ENCODE data around the gene GPR137C.
"Not testable (repeated sequence)": the region's sequence is repeated elsewhere in the genome, so short reads cannot be mapped to it uniquely, and the experiment has no call there.

GPR137C gene

DNA sequence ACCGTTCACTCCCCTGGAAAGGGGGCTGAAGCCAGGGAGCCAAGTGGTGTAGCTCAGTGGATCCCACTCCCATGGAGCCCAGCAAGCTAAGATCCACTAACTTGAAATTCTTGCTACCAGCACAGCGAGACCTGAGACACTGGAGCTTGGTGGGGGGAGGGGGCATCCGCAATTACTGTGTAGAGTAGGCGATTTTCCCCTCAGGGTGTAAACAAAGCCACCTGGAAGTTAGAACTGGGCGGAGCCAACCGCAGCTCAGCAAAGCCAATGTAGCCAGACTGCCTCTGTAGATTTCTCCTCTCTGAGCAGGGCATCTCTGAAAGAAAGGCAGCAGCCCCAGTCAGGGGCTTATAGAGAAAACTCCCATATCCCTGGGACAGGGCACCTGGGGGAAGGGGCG lies 15.8 kb downstream of the GPR137C start:
- DNase-seq, result not testable (repeated sequence)

DNA sequence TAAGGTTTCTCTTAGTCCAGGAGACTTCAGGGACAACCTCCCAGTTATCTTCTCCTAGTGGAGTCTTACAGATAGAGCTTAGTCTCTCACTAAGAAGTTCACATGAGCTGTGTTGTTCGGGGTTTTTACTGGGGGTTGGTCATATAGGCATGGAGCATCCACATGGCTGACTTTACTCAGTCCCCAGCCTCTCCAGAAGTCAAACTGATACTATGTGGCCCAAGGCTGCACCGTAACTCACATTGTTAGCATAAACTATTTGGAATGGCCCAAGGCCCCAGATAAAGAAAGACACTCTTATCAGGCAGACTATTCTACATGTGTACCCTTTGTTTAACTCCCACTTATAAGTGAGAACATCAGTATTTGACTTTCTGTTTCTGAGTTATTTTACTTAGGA lies 23.2 kb downstream of the GPR137C start:
- DNase-seq, result no peak

DNA sequence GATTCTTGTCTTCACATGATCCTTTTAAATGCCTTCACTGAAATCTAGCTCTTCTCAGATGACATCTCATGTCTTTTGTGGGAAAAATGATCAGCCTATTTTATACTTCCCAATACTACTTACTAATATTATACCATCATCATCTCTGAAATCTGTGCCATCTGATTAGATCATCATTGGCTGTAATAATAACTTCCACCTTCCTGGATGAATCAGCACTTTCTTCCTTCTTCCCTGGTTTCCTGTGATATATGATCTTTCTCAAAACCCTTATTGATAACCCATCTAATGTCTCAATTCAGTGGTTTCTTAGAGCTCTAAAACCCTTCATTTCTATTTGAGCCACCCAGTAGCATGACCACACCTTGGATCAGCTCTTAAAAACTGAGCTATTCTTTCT lies 30.9 kb downstream of the GPR137C start:
- no peak for DNase-seq

DNA sequence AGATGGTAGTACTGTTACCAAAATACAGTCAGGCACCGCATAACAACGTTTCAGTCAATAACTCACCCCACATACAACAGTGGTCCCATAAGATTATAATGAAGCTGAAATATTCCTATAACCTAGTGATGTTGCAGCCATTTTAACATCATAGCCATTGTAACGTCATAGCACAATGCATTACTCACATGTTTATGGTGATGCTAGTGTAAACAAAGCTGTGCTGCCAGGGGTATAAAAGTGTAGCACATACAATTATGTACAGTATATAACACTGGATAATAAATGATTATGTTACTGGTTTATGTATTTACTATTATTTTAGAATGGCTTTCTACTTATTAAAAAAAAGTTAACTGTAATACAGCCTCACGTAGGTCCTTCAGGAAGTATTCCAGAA lies 37.0 kb downstream of the GPR137C start:
- no peak for DNase-seq

DNA sequence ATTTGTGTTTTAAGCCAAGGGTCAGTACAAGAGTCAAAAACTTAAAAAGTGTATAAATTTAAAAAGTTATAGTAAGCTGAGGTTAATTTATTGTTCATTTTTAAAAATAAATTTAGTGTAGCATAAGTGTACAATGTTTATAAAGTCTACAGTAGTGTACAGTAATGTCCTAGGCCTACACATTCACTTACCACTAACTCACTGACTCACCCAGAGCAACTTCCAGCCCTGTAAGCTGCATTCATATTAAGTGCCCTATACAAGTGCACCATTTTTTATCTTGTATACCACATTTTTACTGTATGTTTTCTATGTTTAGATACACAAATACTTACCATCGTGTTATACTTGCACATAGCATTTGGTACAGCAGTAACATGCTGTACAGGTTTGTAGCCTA lies 37.7 kb downstream of the GPR137C start:
- no peak for DNase-seq

DNA sequence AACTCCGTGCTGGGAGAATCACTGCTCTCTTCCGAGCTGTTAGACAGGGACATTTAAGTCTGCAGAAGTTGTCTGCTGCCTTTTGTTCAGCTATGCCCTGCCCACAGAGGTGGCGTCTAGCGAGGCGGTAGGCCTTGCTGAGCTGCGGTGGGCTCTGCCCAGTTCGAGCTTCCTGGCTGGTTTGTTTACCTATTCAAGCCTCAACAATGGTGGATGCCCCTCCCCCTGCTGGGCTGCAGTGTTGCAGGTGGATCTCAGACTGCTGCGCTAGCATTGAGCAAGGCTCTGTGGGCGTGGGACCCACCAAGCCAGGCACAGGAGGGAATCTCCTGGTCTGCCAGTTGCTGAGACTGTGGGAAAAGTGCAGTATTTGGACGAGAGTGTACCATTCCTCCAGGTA lies 43.7 kb downstream of the GPR137C start:
- no peak for DNase-seq

DNA sequence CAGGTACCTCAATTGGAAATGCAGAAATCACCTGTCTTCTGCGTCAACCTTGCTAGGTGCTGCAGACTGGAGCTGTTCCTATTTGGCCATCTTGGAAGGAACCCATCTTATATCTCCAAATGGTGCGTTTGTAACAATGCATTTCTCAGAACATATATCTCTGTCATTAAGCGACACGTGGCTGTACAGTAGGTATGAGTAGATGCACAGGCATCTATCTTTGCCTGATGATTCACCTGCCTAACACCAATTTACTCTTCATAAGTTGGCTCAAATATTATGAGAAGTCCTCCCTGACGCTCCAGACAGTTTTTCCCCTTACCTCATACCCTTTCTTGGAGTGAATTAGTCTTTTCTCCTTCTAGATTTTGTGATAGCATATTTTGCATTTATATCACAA lies 44.2 kb downstream of the GPR137C start:
- DNase-seq, result no peak

DNA sequence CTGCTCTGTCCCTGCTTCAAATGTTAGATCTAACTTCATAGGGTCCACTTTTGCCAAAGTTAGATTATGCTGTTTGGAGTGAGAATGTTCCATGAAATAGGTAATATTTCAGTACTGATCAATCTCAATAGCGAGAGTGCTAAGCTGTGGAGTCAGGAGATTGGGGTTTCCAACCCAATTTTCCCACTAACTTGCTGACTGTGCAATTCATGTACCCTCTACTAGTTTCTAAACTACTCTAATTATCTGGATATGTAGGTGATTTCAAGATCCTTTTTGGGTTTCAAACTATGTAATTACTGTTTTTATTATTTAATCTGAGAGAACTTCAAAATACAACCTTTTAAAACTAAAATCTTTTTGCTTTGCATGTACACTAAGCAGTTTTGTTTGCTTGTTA lies 45.9 kb downstream of the GPR137C start:
- DNase-seq, result no peak

DNA sequence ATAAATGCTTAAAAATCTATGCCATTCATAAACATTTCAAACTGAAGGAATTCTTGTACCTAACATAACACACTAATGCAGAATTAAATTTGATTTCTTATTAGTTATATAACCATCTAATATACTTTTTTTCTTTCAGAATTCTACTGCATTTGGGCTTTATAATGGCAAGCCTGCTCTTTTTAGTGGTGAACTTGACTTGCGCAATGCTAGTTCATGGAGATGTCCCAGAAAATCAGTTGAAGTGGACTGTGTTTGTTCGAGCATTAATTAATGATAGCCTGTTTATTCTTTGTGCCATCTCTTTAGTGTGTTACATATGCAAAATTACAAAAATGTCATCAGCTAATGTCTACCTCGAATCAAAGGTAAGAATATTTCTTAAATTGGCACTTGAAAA lies 47.3 kb downstream of the GPR137C start:
- no peak for DNase-seq

DNA sequence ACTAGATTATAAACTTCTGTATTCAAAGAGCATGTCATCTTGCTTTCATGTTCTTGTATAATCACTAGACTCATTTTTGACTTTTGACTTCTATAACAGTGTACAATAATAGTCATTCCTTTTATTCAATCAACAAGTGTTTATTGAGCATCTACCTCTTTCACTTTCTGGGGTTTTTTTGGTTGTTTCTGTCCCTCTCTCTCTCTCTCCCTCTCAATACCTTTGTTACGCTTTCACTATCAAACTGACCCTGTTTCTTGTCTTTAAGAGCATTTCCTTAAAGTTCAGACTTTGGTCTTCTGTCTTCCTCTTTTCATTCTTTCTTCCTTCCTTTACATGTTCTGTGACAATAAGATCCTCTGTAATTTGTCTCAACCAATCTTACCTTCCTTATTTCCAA lies 49.5 kb downstream of the GPR137C start:
- no peak for DNase-seq

DNA sequence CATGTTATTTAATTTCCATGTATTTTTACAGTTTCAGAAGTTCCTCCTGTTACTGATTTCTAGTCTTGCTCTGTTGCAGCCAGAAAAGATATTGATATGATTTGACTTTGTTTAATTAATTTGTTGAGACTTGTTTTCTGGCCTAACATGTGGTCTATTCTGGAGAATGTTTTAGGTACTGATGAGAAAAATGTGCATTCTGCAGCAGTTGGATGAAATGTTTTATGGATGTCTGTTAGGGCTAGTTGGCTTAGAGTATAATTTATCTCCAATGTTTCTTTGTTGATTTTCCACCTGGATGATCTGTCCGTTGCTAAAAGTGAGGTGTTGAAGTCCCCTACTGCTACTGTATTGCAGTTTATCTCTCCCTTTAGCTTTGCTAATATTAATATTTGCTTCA lies 54.4 kb downstream of the GPR137C start:
- no peak for DNase-seq

DNA sequence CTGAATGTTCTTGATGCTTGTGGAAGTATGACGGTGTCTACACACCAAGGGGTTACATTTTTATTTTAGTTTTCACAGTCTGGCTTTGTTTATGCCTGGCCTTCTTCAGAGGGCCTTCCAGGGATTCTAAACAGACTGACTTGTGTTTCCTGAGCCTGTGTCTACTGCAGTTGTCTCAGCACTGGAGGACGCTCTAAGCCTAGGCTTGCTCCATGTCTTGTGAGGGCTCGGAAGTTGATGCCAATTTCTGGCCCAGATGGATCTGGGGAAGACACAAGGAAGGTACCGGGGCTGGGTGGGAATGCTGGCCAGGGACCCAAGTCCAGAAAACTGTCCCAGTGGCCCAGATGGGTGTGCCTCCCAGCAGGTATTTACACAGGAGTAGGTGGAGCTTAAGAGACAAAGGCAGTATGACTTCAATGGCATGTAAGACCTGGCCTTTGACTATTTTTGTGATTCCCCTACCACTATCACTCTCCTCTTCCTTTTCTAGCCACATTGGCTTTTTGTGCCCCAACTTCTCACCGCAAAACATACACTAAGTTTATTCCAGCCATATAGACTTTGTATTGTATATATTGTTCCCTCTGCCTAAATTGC lies 56.9 kb downstream of the GPR137C start:
- DNase-seq, result no peak

DNA sequence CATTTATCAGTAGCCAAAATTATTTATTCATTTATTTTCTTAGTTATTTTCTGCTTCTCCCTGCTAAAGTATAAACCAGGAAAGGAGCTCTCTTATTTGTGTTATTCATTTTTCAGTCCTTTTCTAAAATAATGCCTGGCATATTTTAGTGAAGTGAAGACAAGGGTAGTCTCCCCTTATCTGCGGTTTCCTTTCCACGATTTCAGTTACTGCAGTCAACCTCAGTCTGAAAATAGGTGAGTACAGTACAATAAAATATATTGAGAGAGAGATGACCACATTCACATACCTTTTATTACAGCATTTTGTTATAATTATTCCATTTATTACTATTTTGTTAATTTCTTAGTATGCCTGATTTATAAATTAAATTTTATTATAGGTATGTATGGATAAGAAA lies 57.6 kb downstream of the GPR137C start:
- no peak for DNase-seq

DNA sequence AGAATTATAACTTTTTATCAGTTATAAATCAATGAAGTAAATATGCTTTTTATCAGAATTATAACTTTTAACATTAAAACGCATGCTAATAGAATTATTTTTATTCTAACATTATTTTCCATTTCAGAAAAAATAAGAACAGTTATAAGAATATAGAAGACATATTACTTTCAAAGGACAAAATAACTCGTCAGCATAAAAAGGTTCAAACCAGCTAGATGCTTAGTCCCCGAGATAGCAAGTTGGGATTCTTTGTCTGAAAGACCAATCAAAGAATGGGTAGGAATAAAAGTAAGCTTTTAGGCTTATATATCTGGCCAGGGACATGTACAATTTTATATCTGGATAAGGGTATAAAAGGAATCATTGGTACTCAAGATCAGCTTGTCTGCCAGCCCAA lies 66.0 kb downstream of the GPR137C start:
- no peak for DNase-seq

DNA sequence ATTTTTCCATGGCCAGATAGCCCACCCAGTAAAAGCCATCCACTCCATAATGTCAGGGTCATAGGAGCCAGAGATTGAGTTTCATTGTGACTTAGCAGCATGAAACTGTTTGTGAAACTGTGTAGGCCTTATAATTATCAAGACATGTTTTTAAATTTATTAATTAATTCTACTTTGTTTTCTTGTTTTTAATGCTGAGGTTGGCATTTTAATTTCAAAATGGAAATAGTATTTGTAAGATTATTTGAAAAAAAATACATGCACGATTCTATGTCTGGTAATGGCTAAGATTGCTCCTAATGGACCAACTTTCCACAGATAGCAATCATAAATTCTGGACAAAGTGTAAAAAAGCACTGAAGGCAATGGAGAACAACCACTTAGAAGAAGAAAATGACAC lies 67.1 kb downstream of the GPR137C start:
- DNase-seq, result no peak

DNA sequence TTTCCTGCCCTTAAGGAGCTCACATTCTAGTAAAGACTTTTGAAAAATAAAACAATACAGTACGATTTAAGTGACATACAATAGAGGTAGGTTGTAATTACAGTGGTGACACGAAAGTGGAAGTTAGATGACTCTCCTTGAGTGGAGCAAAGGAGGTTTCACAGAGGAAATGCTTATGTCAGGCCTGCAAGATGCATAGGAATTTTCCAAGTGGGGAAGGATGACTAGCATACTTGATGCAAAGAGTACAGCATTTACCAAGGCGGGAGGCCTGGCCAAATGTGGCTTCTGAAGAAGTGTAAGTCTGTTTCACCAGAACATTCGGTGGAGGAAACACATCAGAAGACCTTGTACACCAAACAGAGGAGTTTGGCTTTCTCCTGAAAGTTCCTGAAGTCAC lies 87.5 kb downstream of the GPR137C start:
- peak; percentile 3 for DNase-seq

DNA sequence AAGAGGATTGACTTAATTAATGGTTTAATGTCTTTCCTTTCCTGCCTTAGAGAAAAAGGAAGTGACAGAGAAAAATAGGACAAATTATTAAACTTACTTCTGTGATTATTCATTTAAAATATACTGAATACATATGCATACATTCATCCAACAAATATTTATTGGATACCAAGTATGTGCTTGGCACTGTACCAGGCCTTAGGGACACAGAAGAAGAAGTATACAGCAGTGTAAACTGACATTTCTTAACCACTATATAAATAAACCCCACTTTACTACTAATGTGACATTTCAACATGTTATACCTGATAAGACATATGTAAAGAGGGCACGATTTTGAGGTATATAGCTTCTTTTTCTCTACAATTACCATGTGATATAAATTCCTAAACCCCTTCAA lies 89.1 kb downstream of the GPR137C start:
- no peak for DNase-seq

DNA sequence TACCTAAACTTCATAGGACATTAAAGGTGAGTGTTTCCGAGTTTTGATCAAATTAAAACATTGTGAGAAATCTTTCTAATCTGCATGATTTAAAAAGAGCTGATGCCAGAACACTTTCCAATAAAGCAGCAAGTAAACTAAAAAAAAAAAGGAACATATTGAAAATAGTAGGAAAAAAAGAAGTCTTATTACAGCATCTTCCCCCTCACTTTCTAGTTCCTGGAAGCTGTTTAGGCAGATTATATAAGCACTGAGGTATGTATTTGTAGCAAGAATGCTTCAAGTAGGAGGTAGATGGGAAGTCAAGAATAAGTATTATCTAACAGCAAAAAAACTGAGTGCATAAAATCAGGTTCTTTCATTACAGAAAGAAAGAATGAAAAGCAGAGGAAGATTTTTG lies 96.9 kb downstream of the GPR137C start:
- no peak for DNase-seq

DNA sequence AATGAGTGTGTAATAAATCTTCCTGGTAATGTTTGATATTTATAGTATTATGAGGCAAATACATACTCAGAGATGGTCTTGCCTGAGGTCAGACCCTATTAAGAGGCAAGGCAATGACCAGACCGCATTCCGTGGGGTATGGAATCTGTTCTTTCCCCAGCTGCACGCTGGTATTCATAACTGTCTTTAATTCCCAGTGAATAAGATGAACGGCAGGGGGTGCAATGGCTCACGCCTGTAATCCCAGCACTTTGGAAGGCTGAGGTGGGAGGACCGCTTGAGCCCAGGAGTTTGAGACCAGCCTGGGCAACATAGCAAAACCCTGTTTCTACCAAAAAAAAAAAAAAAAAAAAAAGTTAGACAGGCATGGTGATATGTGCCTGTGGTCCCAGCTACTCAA lies 98.1 kb downstream of the GPR137C start:
- DNase-seq, result no peak

DNA sequence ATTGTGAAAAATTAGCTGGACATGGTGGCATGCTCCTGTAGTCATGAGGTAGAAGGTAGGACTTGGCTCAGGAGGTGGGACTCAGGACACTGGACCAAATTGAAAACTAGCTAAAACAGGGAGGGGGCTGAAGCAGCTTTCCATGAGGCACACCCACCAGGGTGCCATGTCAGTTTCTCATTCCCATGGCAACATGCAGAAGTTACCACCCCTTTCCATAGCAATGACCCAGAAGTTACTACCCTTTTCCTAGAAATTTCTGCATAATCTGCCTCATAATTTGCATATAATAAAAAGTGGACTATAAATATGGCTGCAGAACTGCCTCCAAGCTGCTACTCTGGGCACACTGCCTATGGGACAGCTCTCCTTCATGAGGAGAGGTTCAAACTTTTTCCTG lies 104.3 kb downstream of the GPR137C start:
- DNase-seq, result no peak

DNA sequence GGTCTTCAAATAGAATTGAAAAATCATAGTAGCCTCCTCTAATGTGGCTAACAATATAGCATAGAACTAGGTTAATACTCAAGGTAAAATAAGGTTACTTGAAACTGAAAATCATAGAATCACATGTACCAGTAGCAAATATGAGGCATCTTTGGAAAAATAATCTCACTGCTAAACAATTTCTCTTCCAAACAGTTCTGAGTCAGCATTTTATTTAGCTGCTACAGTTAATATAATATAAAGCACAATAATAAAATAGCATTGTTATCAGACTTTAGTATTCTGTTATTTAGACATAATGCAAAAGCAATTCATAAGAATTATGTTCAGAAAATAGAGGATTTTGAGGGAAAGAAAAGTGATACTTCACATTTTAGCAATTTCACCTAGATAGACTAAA lies 107.7 kb downstream of the GPR137C start:
- no peak for DNase-seq

DNA sequence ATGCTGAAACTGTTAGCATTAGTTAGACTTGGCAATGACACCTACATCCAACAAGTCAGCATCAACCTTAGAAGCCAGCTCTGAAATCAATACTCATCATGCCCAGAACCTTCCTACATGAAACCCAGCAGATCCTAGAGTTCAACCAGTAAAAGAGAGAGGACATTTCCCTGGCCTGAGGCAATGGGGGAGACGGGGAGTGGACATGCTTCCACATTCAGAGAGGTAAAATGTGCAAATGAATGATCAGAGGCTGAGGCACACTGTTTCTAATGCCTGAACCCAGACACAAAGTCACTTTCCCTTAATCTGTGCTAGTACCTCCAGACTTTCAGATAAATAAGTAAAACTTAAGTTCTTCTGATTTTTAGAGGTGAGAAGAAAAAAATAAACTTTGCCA lies 108.2 kb downstream of the GPR137C start:
- DNase-seq, result no peak

DNA sequence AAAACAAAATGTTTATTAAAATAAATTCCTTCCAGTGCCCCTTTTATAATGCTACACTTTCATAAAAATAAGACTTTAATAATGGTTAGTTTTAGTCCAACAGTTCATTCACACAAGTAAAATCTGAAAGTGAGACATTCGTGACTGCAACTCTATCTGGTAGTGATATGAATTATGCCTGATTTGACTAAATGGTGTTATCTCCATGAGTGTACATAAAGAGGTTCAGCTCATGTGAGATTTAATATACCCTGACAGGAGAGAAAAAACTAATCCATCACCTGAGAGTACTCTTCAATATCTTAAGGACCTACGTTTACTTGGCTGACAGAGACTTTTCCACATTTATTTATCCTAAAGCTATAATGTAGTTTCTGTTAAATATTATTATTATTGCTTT lies 108.7 kb downstream of the GPR137C start:
- DNase-seq, result no peak

DNA sequence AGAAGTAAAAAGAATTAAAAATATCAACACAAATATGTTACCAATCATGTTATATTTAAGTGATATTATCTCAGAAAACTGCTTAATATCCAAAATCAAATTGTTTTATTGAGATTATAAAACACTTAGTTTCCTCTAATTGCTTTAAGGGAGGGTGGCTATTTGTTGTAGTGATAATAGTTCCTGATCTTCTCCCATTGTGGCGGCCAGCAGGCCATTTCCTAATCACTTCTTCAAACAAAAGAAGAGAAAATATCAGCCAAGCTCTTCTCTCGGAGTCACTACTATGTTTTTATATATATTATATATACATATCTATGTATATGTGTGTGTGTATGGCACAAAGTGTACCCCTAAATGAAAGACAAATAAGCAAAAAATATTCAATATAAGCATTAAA lies 111.2 kb downstream of the GPR137C start:
- DNase-seq, result no peak

DNA sequence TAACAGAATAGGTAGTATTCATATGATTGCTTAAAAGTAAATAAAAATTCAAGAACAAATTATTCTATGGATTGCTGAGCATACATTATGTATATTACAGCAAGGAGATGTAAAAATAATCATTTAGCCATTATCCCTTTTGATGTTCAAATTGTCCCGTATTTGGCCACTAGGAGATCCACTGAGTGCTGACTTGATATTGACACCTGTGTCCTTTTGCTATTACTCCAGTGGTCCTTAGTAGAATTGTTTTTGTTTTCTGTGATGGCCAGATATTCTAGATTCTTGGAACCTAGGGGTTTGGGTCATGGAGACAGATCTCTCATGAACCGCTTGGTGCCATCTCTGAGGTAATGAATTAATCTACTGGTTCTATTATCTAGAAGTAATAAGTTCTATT lies 126.0 kb downstream of the GPR137C start:
- DNase-seq, result no peak

DNA sequence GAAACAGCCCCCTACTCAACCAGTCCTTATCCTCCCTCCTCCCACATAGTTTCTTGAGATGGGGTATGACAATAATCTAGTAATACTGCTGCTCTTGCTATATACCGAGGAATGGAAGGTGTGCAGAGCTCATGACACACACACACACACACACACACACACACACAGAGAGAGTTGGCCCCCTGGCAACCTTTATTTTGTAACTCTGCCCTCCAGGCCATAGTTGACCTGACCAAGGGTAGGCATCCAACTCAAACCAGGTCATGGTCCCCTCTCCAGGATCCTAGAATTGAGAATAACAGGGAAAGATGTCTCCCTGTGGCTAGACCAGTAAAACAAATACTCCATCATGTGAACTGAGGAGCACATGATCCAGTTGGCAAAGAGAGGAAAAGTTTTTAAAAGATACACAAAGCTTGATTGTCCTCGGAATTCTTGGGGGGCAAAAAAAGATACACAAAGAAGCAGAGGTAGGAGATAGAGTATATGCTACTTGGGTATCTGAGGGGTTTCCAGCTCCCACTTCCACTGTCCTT lies 131.4 kb downstream of the GPR137C start:
- DNase-seq, result no peak

Measured in stimulated activated CD4-positive, alpha-beta T cell treated with anti-CD3 and anti-CD28 coated beads, Interleukin-12 subunit alpha, Interleukin-12 subunit beta, amount 100 ng/mL, for 4 hours (primary cell).